A673 (cell line): ENCODE data around the gene KRCC1. TPM values are rescaled to one million over a fixed set of nuclear protein-coding genes. Genes with fewer than 3 reads are reported as not detected.

Experiments
- BruUV-seq: library from RNA; stranded (reverse); fragments of 400-500 nt; replicated peaks from 2 replicates; lab custom pipeline; 2021; lab: Mats Ljungman, UMichigan
- CTCF ChIA-PET: fragments of 300-600 bp; sonication (Branson Sonifier 250); formaldehyde crosslinking; loops from one replicate; lab custom pipeline; 2022; ENCODE audit warnings: antibody characterized with exemption; lab: Charles Lee
- POLR2A ChIA-PET: fragments of 300-600 bp; sonication (Branson Sonifier 250); formaldehyde crosslinking; loops from one replicate; lab custom pipeline; 2022; ENCODE audit warnings: antibody characterized with exemption; ENCODE audit not compliant: low non-redundant PET; lab: Charles Lee
- DNase-seq: peaks from one replicate; pipeline ENCODE4 v3.0.0-alpha.2; 2015; ENCODE audit warnings: low spot score
- H3K27ac ChIP-seq: fragments of 200-600 bp; sonication (generic); 2 replicates; pipeline ENCODE4 v1.5.1; 2016; ENCODE audit warnings: mixed run types, low read depth, mild to moderate bottlenecking, mixed read lengths, antibody characterized with exemption, low read length; ENCODE audit not compliant: poor library complexity, severe bottlenecking
- H3K27me3 ChIP-seq: fragments of 200-600 bp; sonication (generic); replicated peaks from 2 replicates; pipeline ENCODE4 v1.6.1; 2017; ENCODE audit warnings: mixed run types, low read depth, mild to moderate bottlenecking, mixed read lengths, antibody characterized with exemption, low read length; ENCODE audit not compliant: insufficient read depth, poor library complexity
- H3K36me3 ChIP-seq: fragments of 200-600 bp; sonication (generic); 2 replicates; pipeline ENCODE4 v1.6.1; 2016; ENCODE audit warnings: mixed run types, mild to moderate bottlenecking, mixed read lengths, antibody characterized with exemption, low read length; ENCODE audit not compliant: insufficient read depth, poor library complexity, severe bottlenecking
- H3K4me1 ChIP-seq: fragments of 200-600 bp; sonication (generic); 2 replicates; pipeline ENCODE4 v1.6.1; 2017; ENCODE audit warnings: mixed run types, mild to moderate bottlenecking, mixed read lengths, antibody characterized with exemption, low read length; ENCODE audit not compliant: insufficient read depth, poor library complexity, severe bottlenecking
- H3K4me3 ChIP-seq: fragments of 200-600 bp; sonication (generic); 2 replicates; pipeline ENCODE4 v1.5.1; 2016; ENCODE audit warnings: low read depth, mixed run types, mild to moderate bottlenecking, mixed read lengths, low read length; ENCODE audit not compliant: poor library complexity, severe bottlenecking
- H3K9me3 ChIP-seq: fragments of 200-600 bp; sonication (generic); 2 replicates; pipeline ENCODE4 v1.6.1; 2016; ENCODE audit warnings: mixed run types, low read depth, mild to moderate bottlenecking, mixed read lengths, antibody characterized with exemption, low read length; ENCODE audit not compliant: poor library complexity, severe bottlenecking
- CTCF ChIP-seq: fragments of 300-800, 200-600 bp; sonication (generic); conservative IDR thresholded peaks from 2 replicates; pipeline ENCODE4 v1.5.1; 2017; ENCODE audit warnings: low read depth, mild to moderate bottlenecking, antibody characterized with exemption, low read length, moderate library complexity, mixed read lengths
- EZH2 ChIP-seq: fragments of 200-600 bp; sonication (generic); IDR thresholded peaks from 2 replicates; pipeline ENCODE4 v1.6.1; 2017; ENCODE audit warnings: borderline replicate concordance, low read depth, mild to moderate bottlenecking, mixed read lengths, antibody characterized with exemption, low read length; ENCODE audit not compliant: poor library complexity, severe bottlenecking
- intact Hi-C: fragments of 100-400 bp; cut with micrococcal nuclease; formaldehyde crosslinking; loops from one replicate; pipeline ENCODE4 v1.10.0; 2022; ENCODE audit not compliant: unreplicated experiment
- total RNA-seq: library from RNA; stranded (reverse); gene quantifications from 2 replicates; pipeline ENCODE4 v1.2.3, GENCODE V29; 2021

Gene KRCC1
- total RNA-seq, 1 experiment from 2014 or later, result 8.5 TPM

- no peak for TF ChIP-seq CTCF
- no peak for TF ChIP-seq EZH2
- Histone ChIP-seq H3K9me3 (no peaks in the 10 kb centered on the region), H3K4me3 (no peak overlapping the region), H3K36me3 (no peaks in the 10 kb centered on the region), H3K4me1 (no peaks in the 10 kb centered on the region), H3K27me3 (no peaks in the 10 kb centered on the region), H3K27ac (no peak overlapping the region)
- ChIA-PET CTCF (no interaction called here), POLR2A (no interaction called here)
- BruUV-seq, result no TSS peak
- intact Hi-C loops, result no loop called here
- no peak for DNase-seq
These were observed 36.4 kb upstream of the KRCC1 start for GRCh38 chr2:88091943-88092342.

GRCh38 chr2:88090446-88091283, 35.1 kb upstream of the KRCC1 start:
- POLR2A ChIA-PET, result no interaction called here
- H3K27ac ChIP-seq, result no peak overlapping the region
- intact Hi-C loops, result no loop called here
- TF ChIP-seq EZH2 (no peak), CTCF (no peak)
- no TSS peak for BruUV-seq
- DNase-seq, result no peak
- H3K36me3 ChIP-seq, result no peaks in the 10 kb centered on the region
- CTCF ChIA-PET, result no interaction called here
- no peaks in the 10 kb centered on the region for H3K4me1 ChIP-seq
- no peaks in the 10 kb centered on the region for H3K27me3 ChIP-seq
- no peak overlapping the region for H3K4me3 ChIP-seq
- H3K9me3 ChIP-seq, result no peaks in the 10 kb centered on the region

- H3K36me3 ChIP-seq, result no peaks in the 10 kb centered on the region
- no peak overlapping the region for H3K4me3 ChIP-seq
- TF ChIP-seq CTCF, result no peak
- no peak for TF ChIP-seq EZH2
- H3K4me1 ChIP-seq, result no peaks in the 10 kb centered on the region
- DNase-seq, result no peak
- BruUV-seq, result no TSS peak
- H3K27me3 ChIP-seq, result no peaks in the 10 kb centered on the region
- ChIA-PET CTCF (no interaction called here), POLR2A (no interaction called here)
- no peaks in the 10 kb centered on the region for H3K9me3 ChIP-seq
- intact Hi-C loops, result no loop called here
- H3K27ac ChIP-seq, result no peak overlapping the region
These were observed 33.4 kb upstream of the KRCC1 start for GRCh38 chr2:88088999-88089398.
